HG02623 (cell line): ENCODE data around the gene TRMT2A.
A peak's percentile ranks its signal among the peaks of the same experiment; 100 is the strongest.

Experiments used
- ATAC-seq: cut with Tn5 transposase; IDR thresholded peaks from one replicate; pipeline ENCODE4 v1.9.1; 2021; ENCODE audit warnings: moderate library complexity; ENCODE audit not compliant: unreplicated experiment

TRMT2A gene

DNA sequence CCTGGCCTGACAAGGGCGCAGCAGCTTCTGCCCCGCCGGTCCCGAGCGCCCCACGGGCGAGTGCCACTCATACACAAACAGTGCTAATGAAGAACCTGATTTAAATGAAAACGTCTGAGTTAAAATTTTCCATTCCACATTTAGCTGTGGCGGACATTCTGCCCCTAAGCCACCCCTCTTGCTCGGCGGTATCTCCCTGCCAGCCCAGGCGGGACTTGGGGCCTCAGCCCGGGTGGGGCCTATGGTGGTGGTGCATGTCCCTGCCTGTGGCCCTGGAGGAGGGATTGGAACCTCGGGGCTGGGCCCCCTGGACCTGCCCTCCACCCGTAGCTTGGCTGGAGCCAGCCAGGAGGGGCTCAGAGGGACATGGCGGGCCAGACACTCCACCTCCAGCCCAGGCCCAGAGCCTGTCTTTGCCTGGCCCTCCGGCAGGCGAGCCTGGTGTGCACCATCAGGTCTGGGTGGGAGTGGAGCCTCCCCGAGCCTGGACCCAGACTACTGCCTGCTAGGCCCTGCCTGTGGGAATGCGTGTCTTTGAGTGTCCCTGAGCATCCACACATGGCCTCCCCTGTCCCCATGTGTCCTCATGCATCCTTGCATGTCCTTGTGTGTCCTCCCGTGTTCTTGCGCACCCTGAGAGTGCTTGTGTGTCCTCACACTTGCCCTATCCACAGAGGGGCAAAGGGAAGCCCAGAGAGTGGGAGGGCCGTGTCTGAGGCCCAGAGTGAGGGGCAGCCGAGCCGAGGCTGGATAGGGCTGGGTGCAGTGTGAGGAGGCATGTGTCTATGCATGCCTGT lies 19.0 kb upstream of the TRMT2A start:
- no peak for ATAC-seq

DNA sequence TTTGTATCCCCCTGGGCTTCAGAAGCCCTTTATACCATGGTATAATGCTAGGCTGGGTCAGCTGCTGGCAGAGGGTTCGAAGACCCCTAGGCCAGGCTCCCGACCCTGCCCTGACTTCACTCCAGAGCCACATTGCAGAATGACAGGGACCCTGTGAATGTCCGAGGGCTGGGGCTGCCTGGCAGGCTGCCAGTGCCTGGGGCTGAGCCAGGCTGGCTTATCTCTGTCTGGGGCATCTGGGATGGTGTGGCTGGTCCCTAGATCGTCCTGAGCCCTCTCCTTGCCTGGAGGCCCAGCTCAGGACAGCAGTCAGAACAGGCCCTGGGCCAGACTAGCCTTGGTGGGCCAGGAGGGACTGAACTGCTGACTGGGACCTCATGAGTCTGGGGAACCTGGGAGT lies 18.2 kb upstream of the TRMT2A start:
- ATAC-seq: no peak

DNA sequence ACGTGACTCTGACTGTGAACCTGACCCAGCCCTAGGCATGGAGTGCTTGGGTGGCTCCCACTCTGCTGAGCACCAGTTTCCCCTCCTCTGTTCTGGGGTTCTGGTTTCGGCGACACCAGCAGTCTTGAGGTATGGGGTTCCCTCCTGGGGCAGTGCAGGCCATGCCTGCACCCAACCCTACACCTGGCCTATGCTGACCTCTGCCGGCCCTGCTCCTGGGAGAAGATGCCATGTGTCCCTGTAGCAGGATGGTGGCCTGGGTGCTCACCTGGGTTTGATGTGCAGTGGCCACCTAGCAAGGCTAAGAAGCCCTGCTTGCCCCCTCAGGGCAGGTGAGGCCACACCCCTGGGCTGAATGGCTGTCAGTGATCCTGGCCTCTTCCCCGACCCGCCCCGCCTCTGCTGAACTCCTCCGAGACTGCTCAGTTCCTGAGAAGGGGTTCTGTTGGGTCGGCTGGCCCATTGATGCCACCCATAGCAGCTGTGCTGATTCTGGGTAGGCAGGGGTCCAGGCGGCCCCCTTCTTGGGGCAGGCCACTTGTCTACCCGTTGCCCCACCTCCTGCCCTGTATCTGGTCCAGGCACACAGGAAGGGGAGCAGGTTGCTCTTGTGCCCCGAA lies 17.0 kb upstream of the TRMT2A start:
- no peak for ATAC-seq

DNA sequence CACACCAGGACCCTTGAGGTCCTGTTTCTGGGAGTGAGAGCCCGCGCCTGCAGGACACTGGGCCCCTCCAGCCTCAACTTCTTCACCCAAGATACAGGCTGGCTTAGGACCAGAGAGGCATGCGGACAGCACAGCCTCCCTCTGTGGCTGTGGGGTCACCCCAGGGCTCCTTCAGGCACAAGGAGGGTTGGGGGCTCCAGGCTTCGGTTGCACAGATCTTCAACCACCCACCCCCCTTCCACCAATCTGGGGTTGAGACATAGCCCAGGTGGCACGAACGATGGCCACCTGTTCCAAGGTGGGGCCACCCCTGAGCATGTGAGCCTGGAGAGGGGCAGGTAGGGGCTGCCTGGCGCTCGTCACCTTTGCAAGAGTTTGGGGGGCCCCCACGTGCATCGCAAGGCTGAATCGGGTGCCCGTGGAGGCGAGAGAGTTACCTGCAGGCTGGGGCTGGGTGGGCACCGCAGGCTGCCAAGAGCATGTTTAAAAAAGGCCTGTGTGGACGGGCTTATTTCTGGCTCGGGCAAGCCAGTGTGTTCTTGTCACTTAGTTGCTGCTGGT lies 15.7 kb upstream of the TRMT2A start:
- no peak for ATAC-seq

DNA sequence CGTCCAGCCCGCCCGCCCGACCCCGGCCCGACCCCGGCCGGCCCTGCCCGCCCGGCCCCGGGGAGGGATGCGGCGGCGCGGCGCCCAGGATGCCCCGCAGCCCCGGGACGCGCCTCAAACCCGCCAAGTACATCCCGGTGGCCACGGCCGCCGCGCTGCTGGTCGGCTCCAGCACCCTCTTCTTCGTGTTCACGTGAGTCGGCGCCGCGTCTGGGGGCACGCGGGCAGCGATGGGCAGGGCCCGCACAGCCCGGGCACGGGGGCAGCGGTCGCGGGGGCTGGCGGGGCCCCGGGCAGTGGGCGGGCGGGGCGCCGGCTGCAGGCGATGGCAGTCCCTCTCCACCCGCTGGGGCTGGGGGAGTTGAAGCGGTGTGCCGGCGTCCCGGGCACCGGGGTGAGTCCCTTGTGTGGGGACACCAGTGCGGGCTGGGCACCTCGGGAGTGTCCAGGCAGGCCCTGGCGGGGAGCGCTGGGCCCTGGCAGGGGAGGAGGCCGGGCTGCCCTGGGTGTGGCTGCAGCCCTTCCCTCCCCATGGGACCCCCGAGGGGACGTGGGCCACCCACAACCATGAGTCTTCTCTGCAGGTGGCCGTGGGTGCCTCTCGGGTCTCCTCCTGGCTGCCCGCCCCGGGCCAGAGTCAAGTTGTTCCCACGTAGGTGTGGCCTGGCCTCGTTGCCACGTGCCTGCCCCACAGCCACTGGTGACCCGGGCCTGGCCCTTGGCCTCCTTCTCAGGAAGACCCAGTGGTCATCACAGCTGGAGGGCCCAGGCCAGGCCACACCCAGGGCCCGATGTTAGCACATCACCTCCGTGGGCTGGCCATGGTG lies 15.0 kb upstream of the TRMT2A start:
- ATAC-seq: no peak

DNA sequence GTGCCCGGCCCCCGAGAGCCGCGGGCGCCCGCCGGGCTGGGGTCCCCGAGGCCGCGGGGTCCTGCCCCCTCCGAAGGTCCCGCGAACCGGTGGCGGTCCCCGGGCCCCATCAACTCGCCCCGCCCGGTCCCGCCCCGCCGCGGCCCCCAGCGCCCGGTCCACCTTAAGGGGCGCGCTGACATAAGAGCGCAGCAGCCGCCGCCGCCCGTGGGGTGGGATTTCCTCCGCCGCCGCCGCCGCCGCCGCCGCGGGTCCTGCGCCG lies 14.5 kb upstream of the TRMT2A start, which contains the start of gene ZDHHC8:
TSS of gene ZDHHC8 (plus strand) at position 208 of the 262 bp plus-strand sequence. CDS start 144 bp downstream, outside the sequence.
- peak; percentile 34 for ATAC-seq

DNA sequence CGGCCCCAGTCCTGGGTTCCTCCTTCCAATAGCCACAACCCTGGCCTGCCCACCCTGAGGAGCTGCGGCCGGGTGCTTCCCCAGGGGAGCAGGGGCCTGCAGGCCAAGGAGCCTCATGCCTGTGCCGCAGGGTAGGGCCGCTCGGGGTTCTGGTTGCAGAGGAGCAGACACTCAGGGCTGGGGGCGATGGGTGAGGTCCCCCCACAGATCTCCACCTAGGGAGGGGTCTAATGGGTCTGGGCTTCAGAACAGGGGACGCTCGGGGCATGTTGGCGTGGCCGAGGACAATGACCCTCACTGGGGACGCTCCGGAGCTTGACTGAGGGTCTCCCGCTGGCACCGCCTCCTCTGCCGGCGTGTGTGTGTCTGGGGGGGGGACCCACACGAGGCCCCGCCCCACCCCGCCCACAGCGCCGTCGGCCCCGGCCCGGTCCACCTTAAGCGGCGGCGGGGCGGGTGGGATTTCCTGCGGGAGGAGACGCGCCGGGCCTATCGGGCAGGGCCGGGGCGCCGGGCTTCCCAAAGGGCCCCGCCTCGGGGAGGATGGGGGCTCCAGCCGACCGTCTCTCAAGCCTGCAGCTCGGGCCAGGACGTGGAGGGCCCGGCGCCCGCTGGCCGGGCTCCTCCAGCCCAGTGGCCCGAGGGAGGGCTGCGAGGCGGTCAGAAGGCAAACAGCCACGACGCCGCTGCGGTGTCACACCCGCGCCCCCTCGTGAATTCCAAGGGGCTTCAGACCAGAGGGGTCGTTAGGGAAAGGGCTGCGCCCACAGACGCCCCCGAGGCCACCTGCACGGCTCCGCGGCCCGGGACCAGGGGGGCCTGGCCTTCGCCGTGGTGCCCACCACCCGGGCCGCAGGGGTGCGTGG lies 13.9 kb upstream of the TRMT2A start:
- peak; percentile 60 for ATAC-seq

DNA sequence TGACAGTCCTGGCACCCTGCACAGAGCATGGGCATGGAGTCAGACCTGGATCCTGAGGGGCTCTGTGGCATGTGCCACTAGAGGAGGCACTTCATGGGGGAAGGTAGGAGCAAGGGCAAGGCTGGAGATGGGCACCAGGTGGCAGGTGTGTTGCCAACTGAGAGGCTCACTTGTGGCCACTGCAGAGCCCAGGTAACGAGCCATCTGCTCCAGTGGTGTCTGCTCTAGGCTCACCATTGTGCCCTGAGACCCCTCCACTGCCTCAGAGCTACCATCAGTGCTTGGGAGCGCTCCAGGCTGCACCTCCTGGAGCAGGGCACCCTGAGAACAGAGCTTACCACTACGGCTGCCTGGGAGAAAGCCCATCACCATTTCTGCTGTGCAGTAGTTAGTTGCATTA lies 13.3 kb upstream of the TRMT2A start:
- ATAC-seq: no peak

DNA sequence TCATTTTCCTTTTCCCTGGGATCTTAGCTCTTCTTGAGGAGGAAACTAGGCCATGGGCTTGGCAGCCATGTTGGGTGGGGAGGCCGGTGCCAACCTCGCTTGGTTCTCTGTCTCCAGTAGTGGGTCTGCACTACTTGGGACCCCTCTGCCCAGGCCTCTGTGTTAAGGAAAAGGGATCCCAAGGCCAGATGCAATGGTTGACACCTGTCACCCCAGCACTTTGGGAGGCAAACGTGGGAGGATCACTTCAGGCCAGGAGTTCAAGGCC lies 12.7 kb upstream of the TRMT2A start:
- no peak for ATAC-seq

DNA sequence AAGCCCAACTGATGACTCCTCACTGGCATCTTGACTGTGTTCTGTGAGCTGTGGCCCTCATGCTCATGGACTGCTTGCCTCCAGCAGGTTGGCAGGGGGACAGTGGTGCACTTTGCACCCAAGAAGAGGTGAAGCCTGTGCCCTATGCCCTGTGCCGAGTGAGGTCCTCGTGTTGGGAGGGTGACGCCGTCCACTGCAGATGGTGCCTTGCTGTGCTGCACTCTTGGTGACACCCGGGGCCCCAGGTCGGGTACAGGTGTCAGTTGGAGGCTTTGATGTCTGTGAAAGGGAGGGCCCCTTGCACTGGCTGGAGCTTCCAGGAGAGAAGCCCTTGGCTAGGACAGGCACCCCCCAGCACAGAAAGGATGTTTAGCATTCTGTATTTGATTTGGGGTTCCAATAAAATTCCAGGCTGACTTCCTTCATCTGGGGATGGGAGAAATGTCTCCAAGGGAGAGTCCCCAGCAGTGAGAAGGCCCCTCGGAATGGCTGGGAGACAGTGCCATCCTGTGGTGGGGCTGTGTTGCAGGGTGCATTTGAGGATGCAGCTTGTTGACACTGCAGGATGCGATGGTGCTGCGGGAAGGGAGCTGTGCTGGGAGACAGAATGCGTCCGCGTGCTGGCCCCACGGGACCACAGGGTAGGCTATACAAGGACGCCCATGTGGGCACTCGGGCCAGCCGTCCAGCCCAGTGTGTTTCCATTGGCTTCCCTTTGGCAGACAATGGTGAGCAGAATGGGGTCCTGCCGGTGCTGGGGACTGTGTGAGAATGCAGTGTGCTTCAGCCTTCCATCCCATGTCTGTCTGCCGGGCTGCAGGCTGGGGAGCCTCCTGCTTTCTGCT lies 12.1 kb upstream of the TRMT2A start:
- ATAC-seq: no peak

DNA sequence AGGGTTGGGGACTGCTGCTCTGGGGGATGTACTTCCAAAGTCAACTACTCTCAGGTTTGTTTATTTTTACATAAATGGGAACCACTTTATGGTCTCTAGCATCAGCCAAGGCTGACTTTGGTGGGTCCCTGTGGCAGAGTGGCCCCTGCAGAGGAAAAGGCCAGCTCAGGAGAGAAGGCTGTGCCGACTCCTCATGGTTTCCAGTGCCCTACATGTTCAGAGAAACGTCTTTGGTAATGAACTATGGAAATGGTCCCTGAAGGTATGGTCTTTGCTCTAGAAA lies 11.5 kb upstream of the TRMT2A start:
- ATAC-seq: no peak

DNA sequence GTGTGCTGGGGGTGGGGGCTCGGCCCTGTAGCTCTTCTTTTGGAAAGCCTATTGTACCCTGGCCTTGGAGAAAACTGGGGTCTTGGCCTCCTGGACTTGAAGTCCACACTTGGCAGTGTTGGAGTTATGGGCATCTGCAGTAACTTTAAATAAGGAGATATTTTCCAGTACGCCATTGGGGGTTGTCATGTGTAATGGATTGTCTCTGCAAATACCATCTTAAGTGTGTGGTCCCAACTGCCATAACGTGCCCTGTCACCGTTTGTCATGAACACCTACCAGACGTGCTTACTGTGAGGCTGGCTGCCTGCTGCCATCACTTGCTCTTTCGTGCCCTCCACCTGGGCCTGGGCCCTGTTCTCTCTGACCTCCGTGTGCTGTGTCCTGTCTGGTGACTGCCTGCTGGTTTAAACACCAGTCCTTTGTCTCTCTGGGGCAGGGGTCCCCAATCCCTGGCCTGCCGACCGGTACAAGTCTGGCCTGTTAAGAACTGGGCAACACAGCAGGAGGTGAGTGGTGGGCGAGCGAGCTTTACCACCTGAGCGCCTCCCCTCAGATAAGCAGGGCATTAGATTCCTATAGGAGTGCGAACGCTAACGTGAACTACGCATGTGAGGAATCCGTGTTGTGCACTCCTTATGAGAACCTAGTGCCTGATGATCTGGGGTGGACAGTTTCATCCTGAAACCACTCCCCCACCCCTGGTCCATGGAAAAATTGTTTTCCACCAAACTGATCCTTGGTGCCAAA lies 11.0 kb upstream of the TRMT2A start:
- ATAC-seq: no peak

DNA sequence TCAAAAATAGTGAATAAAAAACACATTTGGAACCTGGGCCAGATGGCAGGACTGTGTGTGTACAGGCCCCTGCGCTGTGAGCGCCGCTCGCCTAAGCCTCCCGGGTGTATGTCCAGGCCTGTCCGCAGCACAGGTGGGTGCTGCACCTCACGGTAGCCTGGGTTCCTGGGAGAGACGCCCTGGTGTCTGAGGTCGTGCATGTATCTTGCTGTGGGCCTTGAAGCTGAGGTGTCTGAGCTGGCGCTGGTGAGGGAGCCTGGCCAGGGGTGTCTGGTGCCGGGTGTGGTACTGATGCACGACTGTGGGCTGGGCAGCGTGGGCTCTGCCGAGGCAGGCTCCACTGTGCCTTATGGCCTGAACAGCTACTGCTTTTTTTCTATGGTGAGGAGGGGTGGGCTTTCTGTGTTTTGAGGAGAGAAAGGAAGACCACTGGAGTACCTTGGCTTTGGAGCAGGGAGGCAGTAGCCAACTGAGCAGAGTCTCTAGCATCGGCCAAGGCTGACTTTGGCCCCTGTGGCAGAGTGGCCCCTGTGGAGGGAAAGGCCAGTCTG lies 10.4 kb upstream of the TRMT2A start:
- no peak for ATAC-seq

DNA sequence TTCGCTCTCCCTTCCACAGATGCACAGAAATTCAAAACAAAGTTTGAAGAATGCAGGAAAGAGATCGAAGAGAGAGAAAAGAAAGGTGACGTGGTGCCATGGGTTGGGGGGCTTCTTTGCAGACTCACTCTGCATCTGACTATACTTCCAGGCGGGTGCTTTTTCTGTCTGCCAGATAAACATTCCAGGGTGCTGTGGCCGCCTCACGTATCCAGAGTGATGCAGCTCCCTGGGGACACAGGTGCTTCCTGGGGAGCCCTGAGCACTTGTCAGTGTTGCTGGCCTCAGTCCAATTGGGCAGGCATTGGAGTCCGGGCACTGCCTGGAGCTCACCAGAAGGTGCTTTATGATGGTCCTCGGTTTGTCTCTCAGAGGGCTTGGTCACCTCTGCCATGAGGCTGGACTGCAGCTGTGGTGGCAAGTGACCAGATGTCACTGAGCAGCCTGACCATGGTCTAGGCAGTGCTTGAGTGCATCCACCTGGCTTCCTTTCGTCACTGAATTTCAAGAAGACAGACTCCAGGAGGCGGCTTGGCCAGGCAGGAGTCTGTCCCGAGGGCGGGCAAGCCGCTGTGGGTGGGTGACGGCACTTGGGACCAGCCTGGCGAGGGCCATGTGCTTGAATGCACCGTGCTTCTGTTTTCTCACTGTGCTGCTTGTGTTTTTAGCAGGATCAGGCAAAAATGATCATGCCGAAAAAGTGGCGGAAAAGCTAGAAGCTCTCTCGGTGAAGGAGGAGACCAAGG lies 9.4 kb upstream of the TRMT2A start:
- ATAC-seq: no peak

DNA sequence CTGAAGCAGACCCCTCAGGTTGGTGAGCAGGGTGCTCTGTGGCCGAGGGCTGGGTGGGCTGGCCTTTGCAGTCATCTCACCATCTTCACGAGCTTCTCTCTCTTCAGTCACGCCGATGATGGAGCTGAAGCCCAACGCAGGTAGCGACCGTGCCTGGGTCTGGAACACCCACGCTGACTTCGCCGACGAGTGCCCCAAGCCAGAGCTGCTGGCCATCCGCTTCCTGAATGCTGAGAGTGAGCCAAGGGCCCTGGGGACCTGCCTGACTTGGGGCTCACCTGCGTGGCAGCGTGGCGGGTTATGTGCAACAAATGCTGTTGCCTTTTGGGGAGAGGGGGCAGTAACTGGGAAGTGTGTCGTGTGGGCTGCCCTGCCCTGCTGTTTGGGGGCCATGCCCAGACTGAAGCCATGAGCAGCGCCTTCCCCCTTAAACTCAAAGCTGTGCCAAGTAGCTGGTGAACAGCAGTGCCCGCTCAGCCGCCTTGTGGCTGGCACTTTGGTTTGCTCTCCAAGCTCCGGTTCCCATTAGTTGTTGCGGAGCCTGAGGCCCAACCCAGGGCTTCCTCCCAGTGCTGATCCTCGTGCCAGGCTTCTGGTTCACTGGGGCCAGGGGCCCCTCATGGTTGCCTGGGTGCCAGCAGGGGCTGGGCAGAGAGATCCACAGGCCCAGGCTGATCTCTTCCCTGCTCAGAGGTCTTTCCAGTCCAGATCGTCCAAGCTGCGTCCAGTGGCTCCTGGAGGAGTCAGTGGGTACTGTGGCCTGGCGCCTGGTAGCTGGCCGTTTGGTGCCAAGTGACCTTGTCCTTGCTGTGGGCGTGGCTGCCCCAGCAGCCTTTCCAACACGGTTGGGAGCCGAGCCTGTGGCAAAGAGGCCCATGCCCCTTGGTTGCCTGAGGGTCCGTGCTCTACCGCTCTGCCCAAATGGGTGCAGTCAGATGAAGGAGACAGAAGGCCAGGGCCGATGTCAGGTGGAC lies 8.5 kb upstream of the TRMT2A start:
- ATAC-seq: no peak

DNA sequence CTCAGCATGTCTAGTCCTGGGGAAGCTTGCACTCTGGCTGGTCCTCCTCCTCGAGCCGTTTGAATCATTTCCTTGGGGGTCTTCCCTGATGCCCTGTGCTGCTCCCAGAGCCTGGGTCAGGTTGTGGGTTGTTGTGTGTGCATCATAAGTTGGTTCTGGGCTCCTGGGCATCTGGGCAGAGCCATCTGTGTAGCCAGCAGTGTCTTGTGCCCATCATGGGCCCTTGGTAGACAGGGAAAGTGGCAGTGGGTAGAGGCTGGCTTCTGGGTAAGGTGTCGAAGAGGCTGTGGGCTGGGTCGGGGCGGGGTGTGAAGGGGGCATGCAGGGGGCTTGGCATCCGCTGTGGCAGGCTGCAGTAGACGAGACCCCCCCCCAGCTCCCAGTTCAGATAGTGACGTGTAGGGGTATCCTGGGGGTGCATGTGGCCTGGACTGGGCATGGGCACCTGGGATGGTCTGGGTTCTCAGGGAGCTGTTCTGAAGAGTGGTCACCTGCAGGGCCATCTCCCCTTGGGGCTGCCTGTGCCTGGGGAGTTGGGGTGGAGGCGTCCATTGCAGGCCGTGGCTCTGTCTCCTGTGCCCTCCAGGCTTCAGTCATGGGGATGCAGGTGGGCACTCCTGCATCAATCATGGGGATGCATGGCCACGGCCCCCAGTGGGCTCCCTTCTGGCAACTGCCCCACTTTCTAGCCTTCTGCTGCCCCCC lies 7.2 kb upstream of the TRMT2A start:
- ATAC-seq: no peak
